Measurements from ENCODE around the gene GORASP1.

GORASP1 gene

DNA sequence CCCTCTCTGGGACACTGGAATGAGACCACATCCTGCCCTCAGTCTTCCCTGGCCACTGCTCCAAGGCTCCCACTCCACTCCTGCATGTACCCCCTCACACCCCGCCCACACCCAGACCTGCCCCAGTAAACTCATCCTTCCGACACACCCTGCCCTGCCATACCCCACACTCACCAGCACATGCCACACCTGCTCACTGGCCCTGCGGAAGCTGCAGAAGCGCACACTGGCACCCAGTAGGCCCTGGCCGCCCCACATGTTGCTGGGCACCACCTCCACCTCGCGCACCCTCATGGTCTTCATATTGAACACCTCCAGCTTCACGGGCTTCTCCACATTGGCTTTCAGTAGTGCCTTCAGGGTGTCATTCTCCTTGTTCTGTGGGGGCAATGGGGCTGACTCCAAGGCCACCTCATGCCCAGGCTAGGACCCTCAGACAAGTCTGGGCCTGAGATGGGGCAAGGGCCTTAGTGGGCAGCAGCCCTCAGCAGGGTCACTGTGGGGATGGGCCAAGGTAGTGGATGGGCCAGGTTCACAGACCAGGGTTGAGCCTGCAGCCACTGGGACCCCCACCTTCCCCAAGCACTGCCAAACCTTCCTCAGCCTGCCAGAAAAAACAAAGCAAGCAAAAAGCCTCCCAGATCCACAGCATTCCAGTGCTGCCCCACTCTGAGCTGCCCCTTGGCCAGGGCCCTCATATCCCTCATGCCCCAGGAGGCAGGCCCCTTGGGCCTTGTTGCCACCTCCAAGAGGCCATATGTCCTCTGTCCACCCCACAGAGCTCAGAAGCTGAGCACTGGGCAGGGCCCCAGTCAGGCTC, 4.7 kb downstream of the GORASP1 start:
- DNase-seq = no peak

DNA sequence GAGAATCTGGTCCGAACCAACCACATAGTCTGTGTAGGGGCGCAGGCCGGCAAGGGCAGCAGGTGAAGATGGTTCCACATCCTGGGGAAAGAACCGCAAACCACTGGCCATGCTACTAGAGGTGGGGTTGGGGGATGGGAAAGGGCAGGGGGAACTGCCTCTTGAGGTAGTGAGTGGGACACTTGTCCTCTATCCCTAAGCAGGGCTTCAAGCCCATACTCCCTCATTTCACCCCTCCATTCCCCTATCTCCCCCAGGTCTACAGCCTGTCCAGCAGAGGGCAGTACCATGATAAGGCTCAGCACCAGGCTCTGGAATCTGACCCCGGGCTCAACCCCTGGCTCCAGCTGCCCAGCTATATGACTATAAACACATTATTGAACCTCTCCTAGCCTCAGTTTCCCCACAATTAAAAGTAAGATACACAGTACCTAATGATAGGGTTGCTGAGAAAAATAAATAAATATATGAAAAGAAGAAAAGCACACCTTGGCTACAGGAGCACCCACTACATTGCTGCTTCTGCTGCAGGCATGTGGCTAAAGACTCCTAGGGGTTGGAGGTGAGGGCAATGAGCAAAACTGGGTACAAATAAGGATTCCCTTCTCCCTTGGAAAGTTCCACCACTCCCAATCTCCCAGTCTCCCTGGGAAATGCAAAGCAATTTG, 6.3 kb downstream of the GORASP1 start:
- peak; percentile 39 for DNase-seq

GRCh38 chr3:39100500-39100886, 6.9 kb downstream of the GORASP1 start:
- no peak for DNase-seq

DNA sequence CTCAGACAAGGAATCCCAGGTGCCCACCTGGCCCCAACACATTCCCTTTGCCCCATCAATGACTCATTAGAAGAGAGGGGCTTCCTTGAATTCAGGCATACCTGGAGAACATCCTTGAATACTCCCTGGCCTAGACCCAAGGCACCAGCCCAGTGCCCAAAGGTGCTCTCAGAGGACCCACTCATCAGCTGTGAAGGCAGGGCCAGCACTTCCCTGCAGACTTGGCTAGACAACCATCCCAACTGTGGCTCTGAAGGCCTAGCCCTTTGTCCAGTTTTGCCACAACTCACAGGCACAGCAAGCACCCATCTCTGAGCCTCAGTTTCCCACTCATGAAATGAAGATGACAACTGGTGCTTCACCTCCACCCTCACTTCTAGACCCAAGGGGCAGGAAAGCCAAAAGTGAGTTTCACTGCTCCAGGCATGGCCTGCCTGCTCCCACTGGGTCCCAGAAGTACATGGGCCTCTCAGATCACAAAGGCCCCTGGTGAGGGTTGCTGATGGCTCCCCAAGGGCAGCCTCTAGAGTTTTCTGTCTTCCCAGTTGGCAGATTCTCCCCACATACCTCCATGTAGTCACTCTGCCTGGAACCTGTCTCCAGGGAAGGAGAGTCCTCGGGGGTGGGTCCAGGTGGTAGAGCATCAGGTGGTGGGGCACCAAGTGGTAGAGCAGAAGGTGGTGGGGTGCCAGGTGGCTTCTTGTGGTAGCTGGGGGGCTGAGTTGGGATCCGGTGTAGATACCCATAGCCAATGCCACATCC, 7.5 kb downstream of the GORASP1 start:
- DNase-seq = no peak

GRCh38 chr3:39099242-39099641, 8.2 kb downstream of the GORASP1 start:
- no peak for DNase-seq

DNA sequence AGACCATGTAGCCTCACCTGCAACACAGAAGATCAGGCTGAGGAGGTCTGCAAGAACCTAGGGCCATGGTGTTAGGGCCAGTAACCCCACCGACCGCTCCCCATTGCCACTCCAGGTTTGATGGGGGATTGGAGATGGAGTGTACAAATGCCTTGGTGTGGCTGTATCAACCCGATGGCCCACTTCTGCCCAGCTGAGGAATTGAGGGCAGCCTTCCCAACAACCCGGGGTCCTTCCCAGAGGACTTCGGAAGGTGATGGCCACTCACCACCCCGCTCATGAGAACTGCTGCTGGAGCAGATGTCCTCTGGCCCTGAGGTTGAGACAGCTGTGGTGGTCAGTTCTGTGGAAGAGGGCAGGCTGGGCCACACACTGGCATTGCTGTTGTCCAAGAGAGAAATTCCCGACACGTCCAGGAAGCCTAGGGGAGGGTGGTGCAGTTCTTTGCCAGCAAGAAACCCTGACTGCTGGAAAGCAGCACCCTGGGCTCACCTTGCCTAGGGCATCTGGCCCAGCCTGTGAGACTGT, 8.9 kb downstream of the GORASP1 start:
- DNase-seq = no peak

DNA sequence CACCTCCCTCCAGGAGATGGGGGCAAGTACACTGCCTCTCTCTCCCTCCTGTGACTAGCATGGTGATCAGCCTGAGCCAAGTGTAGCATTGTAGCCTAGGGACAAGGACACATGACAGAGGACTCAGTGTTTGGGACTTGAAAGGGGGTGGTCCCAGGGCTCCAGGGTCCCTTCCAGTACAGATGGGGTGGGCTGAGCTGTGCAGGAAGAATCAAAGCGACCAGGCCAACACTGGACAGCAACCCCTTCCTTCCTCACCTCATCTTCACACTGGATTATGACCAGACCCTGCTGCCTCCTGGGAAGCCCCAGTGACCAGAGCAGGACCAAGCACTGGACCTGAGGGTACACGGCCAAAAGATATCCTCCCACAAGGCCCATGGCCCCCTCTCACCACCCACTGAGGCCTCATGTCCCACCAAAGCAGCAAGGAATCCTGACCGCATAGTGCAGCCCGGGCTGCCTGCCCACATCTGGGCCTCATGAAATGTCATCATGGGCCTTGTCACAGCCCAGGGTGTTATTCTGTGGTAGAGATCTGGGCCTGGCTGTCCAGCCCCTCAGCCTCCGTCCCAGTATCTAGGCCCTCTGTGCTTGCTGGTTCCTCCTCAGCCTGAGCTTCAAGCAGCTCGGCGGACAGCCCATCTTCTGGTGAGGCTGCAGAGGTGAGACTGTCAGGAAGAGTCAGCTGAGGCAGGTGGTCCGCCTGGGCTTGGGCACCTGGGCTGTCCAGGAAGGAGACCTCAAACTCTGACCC, 9.5 kb downstream of the GORASP1 start:
- DNase-seq = no peak

DNA sequence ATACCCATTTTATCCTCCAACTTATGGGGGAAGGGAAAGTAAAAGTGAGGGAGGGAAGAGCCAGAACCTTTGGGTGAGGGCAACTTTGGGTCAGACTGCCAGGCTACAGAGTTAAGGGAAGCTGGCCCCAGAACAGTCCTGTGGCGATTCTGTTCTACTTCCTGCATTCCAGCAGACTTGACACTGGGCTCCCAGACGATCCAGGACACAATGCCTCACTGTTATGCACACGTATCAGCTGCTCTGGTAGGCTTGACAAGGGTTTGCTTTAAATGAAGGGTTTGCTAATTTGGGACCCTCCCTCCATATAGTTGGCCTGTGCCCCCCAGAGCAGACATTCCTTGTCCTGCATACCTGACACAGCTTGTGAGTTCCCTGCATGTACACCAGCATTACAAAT, 10.7 kb downstream of the GORASP1 start:
- no peak for DNase-seq

DNA sequence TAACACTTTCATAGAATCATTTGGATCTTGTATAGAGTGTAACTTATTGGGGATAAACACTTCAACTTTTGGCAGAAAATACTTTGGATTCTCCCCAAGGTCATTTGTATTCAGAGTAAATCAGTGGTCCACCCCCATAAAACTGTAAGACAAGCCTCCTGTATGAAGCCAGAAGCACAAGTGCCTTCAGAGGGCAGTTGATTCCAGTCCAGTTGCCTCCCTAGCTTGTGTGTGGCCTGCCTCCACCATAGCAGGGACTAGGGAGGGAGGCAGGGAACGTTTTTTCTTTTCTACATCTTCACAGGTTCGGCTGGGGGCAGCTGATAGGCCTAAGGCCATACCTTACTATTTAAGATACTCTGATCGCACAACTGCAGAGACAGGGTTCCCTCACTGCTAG, 11.6 kb downstream of the GORASP1 start:
- DNase-seq = no peak

DNA sequence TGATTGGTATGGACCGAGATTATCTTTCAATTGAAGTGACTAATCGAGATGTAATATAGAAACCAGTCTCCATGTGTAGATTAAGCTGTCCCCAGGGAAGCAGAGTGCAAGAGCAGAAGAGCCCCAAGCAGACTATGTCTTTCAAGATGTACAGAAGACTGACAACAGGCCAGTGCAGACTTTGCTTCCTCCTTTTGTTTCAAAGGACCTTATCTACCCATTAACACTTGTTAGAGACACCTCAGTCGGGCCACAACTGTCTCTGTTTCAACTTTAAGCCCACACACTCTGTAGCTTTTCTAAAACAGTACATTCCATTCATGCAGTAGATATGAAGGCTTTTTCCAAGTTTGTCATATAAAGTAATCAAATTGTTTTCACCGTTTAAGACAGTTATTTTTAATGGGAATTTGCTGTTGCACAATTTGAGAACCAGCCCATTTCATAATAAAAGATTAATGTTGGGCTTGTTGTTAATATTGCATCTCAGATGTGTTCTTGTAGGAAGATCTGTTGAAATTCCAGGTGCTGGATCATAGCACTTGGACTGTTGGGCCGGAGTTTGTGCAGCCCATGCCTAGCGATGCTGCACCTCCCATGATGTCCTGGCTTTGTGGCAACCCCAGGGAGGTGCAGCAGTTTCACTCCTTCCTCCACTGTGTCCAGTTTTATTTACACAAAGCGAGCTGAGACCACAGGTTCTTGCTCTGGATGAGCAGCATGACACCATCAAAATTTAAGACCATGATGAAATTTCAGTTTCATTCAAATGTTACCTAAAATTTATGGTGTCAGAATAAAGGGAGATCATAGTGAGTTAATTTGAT, 12.4 kb downstream of the GORASP1 start:
- no peak for DNase-seq

DNA sequence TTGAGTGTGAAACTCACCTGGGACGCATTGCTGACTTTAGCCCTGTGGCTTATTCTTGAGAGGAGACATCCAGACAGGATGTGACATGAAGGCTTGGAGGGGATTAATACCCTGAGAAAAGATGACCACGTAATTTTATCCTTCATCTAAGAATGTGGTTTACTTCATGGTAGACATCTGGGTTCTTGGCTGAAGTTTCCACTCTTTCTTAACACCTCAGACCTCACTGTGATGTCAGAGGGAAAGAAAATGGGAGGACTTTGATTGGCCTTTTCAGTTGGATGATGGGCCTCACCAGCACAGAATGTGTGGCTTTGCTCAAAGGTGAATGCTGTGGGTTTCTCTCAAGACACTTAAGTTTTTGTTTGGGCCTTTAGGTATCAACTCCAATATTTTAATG, 16.5 kb downstream of the GORASP1 start:
- no peak for DNase-seq

DNA sequence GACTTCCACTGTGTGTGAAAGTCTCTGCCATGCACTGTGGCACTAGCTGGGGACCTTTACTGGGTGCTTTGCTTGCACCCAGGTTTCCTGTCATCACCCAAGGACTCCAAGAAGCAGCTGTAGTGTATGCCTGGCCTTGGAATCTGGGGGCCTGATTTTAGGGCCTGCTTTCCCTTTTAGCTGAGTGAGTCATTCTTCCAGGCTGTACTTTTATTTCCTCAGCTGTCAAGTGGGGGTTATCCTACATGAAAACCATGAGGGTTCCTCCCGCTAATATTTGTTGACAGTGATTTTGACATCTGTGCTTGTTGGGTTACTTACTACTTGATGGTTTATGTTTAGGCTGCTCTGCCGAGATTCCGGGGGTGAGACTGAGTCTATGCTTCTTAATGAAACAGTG, 18.5 kb downstream of the GORASP1 start:
- DNase-seq = no peak

DNA sequence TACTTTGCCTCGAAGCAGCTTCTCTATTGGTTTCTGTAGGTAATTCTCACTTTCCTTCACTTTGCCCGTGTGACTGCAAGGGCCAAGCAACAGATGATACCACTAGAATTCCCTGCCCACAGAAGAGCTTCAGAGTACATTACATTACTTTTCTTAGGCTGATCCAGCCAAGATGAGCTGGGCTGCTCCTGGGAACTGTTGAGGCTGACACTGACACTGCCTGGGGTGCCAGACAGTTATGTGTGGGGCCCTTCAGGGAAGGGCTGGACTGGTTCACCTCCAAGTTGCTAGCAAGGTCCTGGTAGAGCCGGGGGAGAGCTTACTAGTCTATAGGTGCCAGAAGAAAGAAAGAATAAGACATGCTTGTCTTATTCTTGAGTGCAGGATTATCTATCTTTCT, 19.0 kb downstream of the GORASP1 start:
- DNase-seq = no peak

DNA sequence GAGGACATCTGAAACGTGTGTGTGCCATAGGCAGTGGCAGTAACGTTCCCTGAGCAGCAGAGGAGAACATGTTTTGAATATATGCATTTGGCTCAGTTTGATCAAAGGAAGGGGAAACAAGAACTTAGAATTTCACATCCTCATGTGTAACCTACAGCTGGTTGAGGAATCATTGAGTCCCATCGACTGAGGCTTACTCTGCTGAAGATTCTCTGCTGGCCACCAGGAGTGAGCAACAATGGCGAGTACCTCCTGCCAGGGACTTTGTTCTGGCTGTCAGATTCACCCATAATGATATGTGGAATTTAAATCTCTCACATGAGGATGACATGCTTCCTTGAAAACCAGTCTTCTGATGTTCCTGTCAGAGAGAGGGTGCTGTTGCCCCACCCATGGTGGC, 21.3 kb downstream of the GORASP1 start:
- no peak for DNase-seq

DNA sequence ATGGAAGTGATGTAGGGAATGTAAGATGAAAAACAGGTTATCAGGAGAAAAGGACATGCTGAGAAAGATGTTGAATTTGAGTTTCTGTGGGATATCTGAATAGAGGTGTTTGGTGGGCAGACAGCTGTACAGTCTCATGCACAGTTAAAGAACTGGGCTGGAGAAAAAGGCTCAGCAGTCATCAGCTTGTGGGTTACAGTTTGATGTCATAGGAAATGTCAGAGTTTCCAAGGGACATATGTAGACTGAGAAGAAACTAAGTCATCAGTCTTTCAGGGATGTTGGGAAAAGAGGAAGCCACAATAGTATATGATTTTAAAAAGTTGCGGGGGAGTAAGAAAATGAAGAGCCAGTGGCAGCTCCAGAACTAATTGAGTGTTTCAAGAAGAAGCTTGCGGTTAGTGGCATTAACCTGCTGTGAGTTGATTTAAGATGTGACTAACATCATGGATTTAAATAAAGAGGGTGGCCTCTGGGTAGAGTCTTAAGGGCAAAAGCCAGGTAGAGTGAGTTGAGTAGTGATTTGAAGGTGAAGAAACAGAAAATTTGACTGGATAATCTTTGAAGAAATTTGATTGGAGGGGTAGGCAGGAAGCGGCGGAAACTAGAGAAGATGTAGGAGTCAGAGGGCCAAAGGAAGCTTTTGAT, 24.6 kb downstream of the GORASP1 start:
- DNase-seq = no peak

DNA sequence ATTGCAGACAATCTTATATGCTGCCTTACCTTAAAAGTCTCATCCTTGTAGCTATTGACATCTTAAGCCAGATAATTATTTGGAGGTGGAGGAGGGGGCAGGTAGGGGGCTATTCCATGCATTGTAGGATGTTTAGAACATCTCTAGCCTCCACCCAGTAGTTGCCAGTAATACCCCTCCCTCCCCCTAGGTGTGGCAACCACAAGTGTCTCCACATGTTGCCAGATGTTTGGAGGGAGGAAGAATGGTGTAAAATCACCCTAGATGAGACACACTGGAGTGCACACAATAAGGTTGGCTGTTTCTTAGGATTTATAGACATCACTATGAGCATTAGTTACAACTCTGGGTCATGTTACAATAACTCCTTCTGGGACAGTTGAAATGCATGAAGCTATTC, 27.4 kb downstream of the GORASP1 start:
- DNase-seq = no peak

DNA sequence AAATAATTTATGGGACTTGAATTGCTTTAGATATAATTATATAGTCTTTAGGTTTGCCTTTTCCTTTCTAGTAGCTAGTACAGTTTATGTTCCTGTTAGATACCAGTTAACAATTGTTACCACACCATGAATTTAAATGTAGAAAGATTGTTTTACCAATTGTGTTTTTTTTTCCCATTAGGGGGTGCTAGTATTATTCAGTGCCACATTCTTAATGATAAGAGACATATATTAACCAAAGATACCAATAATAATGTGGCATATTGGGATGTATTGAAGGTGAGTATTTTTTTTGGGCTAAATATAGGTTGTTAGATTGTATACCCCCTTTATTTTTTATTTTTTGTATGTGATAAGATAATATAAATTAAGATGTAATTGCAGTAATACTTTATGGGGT, 27.9 kb downstream of the GORASP1 start:
- no peak for DNase-seq

GRCh38 chr3:39075910-39076309, 31.5 kb downstream of the GORASP1 start:
- no peak for DNase-seq

DNA sequence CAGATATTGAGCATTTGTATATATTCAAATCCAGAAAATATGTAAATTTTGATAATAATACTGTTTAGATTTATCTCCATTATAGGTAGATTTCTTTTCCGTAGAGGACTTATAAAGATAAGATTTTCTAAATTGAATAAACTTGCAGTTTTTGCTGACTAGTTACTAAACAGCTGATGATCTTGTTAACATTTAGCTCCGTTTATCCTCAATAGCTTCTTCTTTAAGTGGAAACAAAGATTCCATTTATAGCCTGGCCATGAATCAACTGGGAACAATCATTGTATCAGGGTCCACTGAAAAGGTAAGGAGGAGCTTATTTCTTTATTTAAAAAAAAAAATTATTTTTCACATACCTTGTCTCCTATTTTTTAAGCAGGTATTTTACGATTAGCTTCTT, 38.9 kb downstream of the GORASP1 start:
- no peak for DNase-seq

- DNase-seq = no peak
Measured at GRCh38 chr3:39067286-39067685, 40.1 kb downstream of the GORASP1 start.

DNA sequence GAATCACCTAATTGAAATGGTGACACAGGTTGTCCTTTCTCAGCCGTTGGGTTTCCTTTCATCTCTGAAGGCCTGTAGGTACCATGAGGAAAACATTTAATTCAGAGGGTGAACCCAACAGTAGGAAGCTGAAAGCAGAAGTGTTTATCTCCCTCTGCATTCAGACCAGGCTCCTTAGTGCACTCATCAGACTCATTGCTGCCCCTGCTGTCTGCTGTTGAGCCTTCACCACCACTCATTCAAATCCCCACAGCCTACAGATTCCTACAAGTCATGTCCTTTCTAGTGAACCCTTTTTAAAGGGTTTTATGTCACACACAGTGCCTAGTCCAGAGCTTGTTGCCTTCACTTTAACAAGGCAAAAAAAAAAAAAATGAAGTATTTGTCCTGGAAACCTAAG, 42.2 kb downstream of the GORASP1 start:
- DNase-seq = peak; percentile 62

All from fibroblast of skin of back (primary cell).